H9 (cell line): ENCODE data around the gene SLC46A3. TPM values are rescaled to one million over a fixed set of nuclear protein-coding genes. Genes with fewer than 3 reads are reported as not detected.

Source experiments
- DNase-seq: peaks from one replicate; pipeline ENCODE4 v3.0.0-alpha.2; 2017
- H2AFZ ChIP-seq: one replicate; pipeline ENCODE4 v1.6.1; 2013; ENCODE audit warnings: mild to moderate bottlenecking, low read length, control low read depth, moderate library complexity
- H2AK5ac ChIP-seq: 2 replicates; pipeline ENCODE4 v1.6.1; 2013; ENCODE audit warnings: low read length, control low read depth, mixed read lengths; ENCODE audit not compliant: insufficient read length
- H2BK120ac ChIP-seq: one replicate; pipeline ENCODE4 v1.6.1; 2013; ENCODE audit warnings: low read depth, mild to moderate bottlenecking, low read length, control low read depth, inconsistent platforms; ENCODE audit not compliant: poor library complexity, severe bottlenecking
- H2BK12ac ChIP-seq: 2 replicates; pipeline ENCODE4 v1.6.1; 2013; ENCODE audit warnings: low read length, control low read depth, mixed read lengths, low read depth; ENCODE audit not compliant: insufficient read length
- H2BK15ac ChIP-seq: 2 replicates; pipeline ENCODE4 v1.6.1; 2013; ENCODE audit warnings: low read depth, low read length, control low read depth
- H2BK20ac ChIP-seq: one replicate; pipeline ENCODE4 v1.6.1; 2013; ENCODE audit warnings: low read depth, mild to moderate bottlenecking, low read length, control low read depth, inconsistent platforms; ENCODE audit not compliant: poor library complexity, severe bottlenecking
- H2BK5ac ChIP-seq: 2 replicates; pipeline ENCODE4 v1.6.1; 2013; ENCODE audit warnings: low read length, control low read depth, mixed read lengths; ENCODE audit not compliant: insufficient read length
- H3K14ac ChIP-seq: 2 replicates; pipeline ENCODE4 v1.6.1; 2013; ENCODE audit warnings: low read length, control low read depth; ENCODE audit not compliant: insufficient read depth
- H3K18ac ChIP-seq: 2 replicates; pipeline ENCODE4 v1.6.1; 2013; ENCODE audit warnings: low read depth, mild to moderate bottlenecking, mixed read lengths, low read length, control low read depth; ENCODE audit not compliant: insufficient read length
- H3K23ac ChIP-seq: 2 replicates; pipeline ENCODE4 v1.6.1; 2013; ENCODE audit warnings: low read length, control low read depth, mixed read lengths, low read depth; ENCODE audit not compliant: insufficient read length
- H3K23me2 ChIP-seq: 2 replicates; pipeline ENCODE4 v1.6.1; 2013; ENCODE audit warnings: low read depth, mild to moderate bottlenecking, mixed read lengths, low read length, control low read depth; ENCODE audit not compliant: insufficient read length, poor library complexity, severe bottlenecking
- H3K27ac ChIP-seq: 2 replicates; pipeline ENCODE4 v1.5.1; 2013; ENCODE audit warnings: low read length, control low read depth, mixed read lengths, low read depth; ENCODE audit not compliant: insufficient read length
- H3K27me3 ChIP-seq: 2 replicates; pipeline ENCODE4 v1.6.1; 2013; ENCODE audit warnings: low read length, control low read depth, inconsistent platforms; ENCODE audit not compliant: insufficient read depth
- H3K4ac ChIP-seq: 2 replicates; pipeline ENCODE4 v1.6.1; 2013; ENCODE audit warnings: low read depth, mild to moderate bottlenecking, control low read depth, inconsistent platforms, low read length, moderate library complexity
- H3K4me1 ChIP-seq: 2 replicates; pipeline ENCODE4 v1.6.1; 2013; ENCODE audit warnings: low read length, control low read depth, inconsistent platforms; ENCODE audit not compliant: insufficient read depth
- H3K4me2 ChIP-seq: 2 replicates; pipeline ENCODE4 v1.6.1; 2013; ENCODE audit warnings: low read length, control low read depth, mixed read lengths; ENCODE audit not compliant: insufficient read length, insufficient read depth
- H3K56ac ChIP-seq: 2 replicates; pipeline ENCODE4 v1.6.1; 2013; ENCODE audit warnings: low read depth, mild to moderate bottlenecking, mixed read lengths, low read length, control low read depth; ENCODE audit not compliant: insufficient read length
- H3K79me1 ChIP-seq: 2 replicates; pipeline ENCODE4 v1.6.1; 2013; ENCODE audit warnings: low read depth, mild to moderate bottlenecking, moderate library complexity, low read length, control low read depth, inconsistent platforms; ENCODE audit not compliant: insufficient read depth, poor library complexity, severe bottlenecking
- H3K79me2 ChIP-seq: 2 replicates; pipeline ENCODE4 v1.6.1; 2013; ENCODE audit warnings: low read length, control low read depth, inconsistent platforms; ENCODE audit not compliant: insufficient read depth
- H3K9ac ChIP-seq: 2 replicates; pipeline ENCODE4 v1.6.1; 2013; ENCODE audit warnings: low read length, control low read depth, mixed read lengths; ENCODE audit not compliant: insufficient read length; ENCODE audit errors: extremely low read depth
- H3K9me3 ChIP-seq: one replicate; pipeline ENCODE4 v1.6.1; 2013; ENCODE audit warnings: low read depth, low read length, inconsistent platforms; ENCODE audit not compliant: control insufficient read depth
- H3T11ph ChIP-seq: one replicate; pipeline ENCODE4 v1.6.1; 2013; ENCODE audit warnings: mild to moderate bottlenecking, low read length, control low read depth, inconsistent platforms
- H4K20me1 ChIP-seq: one replicate; pipeline ENCODE4 v1.6.1; 2013; ENCODE audit not compliant: control insufficient read depth, insufficient read length, insufficient read depth
- H4K5ac ChIP-seq: 2 replicates; pipeline ENCODE4 v1.6.1; 2013; ENCODE audit warnings: low read depth, mild to moderate bottlenecking, mixed read lengths, low read length, control low read depth; ENCODE audit not compliant: insufficient read length
- H4K8ac ChIP-seq: replicated peaks from 2 replicates; pipeline ENCODE4 v1.6.1; 2013; ENCODE audit warnings: low read length, control low read depth, mixed read lengths, low read depth; ENCODE audit not compliant: insufficient read length
- H4K91ac ChIP-seq: 2 replicates; pipeline ENCODE4 v1.6.1; 2013; ENCODE audit warnings: low read depth, mild to moderate bottlenecking, moderate library complexity, mixed read lengths, low read length, control low read depth; ENCODE audit not compliant: insufficient read length
- H3K27ac Mint-ChIP-seq, 3 experiments: 2 replicates in 2 of 3; 3 replicates in 1 of 3; pipeline ENCODE4 v1.8.0; 2020 to 2021; ENCODE audit warnings: mixed read lengths in 3 of 3, mild to moderate bottlenecking in 1 of 3, moderate library complexity in 1 of 3
- H3K27me3 Mint-ChIP-seq: 2 replicates; pipeline ENCODE4 v1.8.0; 2021; ENCODE audit warnings: low read depth, mild to moderate bottlenecking, moderate library complexity, mixed read lengths
- H3K36me3 Mint-ChIP-seq, 3 experiments: 2 replicates in 2 of 3; 3 replicates in 1 of 3; pipeline ENCODE4 v1.8.0; 2020 to 2021; ENCODE audit warnings: low read depth in 3 of 3, mixed read lengths in 3 of 3; ENCODE audit not compliant: insufficient read depth in 1 of 3
- H3K4me1 Mint-ChIP-seq, 2 experiments: 2 replicates each; pipeline ENCODE4 v1.8.0; 2020; ENCODE audit warnings: mixed read lengths in 2 of 2
- H3K4me3 Mint-ChIP-seq, 2 experiments: 2 replicates in 1 of 2; 3 replicates in 1 of 2; pipeline ENCODE4 v1.8.0; 2020 to 2021; ENCODE audit warnings: mild to moderate bottlenecking in 2 of 2, mixed read lengths in 2 of 2, moderate library complexity in 1 of 2
- H3K9me3 Mint-ChIP-seq, 2 experiments: 2 replicates in 1 of 2; 3 replicates in 1 of 2; pipeline ENCODE4 v1.8.0; 2020; ENCODE audit warnings: mild to moderate bottlenecking in 2 of 2, mixed read lengths in 2 of 2, moderate library complexity in 1 of 2
- CTCF ChIP-seq: fragments of 200-600 bp; sonication (generic); conservative IDR thresholded peaks from 3 replicates; pipeline ENCODE4 v1.8.0; 2021; ENCODE audit warnings: antibody characterized with exemption, mild to moderate bottlenecking
- WGBS: extraction: QIAGEN DNeasy Blood & Tissue Kit; methylation state at CpG from one replicate; pipeline ENCODE4 v1.1.7; 2013; ENCODE audit warnings: missing lambda C conversion rate, low lambda C conversion rate, mixed read lengths; ENCODE audit not compliant: insufficient read length; ENCODE audit errors: extremely low coverage; 5-methylcytosine and 5-hydroxymethylcytosine counted together
- total RNA-seq: library from RNA; stranded (reverse); gene quantifications from 2 replicates; pipeline ENCODE4 v1.2.1, GENCODE V29; 2021

SLC46A3 gene
- total RNA-seq, 1 experiment from 2014 or later: 0.26 TPM

GRCh38 chr13:28751175-28751960 lies 32.6 kb upstream of the SLC46A3 start:
- Histone ChIP-seq H4K20me1 (no peaks in the 10 kb centered on the region), H2BK12ac (no peak overlapping the region), H3K79me2 (no peaks in the 10 kb centered on the region), H4K91ac (no peak overlapping the region), H4K8ac (no peak overlapping the region), H3K9ac (no peak overlapping the region), H3K4ac (no peak overlapping the region), H3K14ac (no peak overlapping the region), H3K79me1 (no peaks in the 10 kb centered on the region), H2BK120ac (no peak overlapping the region), H2BK20ac (no peak overlapping the region), H3K4me2 (no peak overlapping the region), H2BK5ac (no peak overlapping the region), H3K56ac (no peak overlapping the region), H2BK15ac (no peak overlapping the region), H3K9me3 (no peaks in the 10 kb centered on the region), H3K27me3 (no peaks in the 10 kb centered on the region), H4K5ac (no peak overlapping the region), H3K27ac (no peak overlapping the region), H3K18ac (no peak overlapping the region), H2AK5ac (no peak overlapping the region), H3K23me2 (no peaks in the 10 kb centered on the region), H3K23ac (no peak overlapping the region), H2AFZ (no peak overlapping the region), H3K4me1 (peaks cover 9% of the 10 kb centered on the region; the same call in 1 of the 2 replicates), H3T11ph (no peak overlapping the region)
- Mint-ChIP-seq H3K9me3 (peaks cover 2 to 6% of the 10 kb centered on the region in 2 experiments), H3K4me1 (peaks cover 38 to 44% of the 10 kb centered on the region in 2 experiments), H3K27me3 (no peaks in the 10 kb centered on the region), H3K36me3 (peaks cover 1 to 8% (median 2%) of the 10 kb centered on the region in 3 experiments; a peak in 4 of 7 replicates), H3K27ac (no peak overlapping the region; a peak in 1 of 7 replicates), H3K4me3 (no peak overlapping the region)
- TF ChIP-seq CTCF: no peak
- no CpG with 5 or more reads among the region's 7 CpGs for WGBS
- DNase-seq: no peak
